Dermis blood vessel endothelial cell (primary cell): ENCODE data around the gene GPR25. TPM values are rescaled to one million over a fixed set of nuclear protein-coding genes. Genes with fewer than 3 reads are reported as not detected.
A peak's percentile ranks its signal among the peaks of the same experiment; 100 is the strongest.

Experiments used
- DNase-seq: peaks from one replicate; pipeline ENCODE4 v3.0.0; 2010
- total RNA-seq: library from RNA; depleted of rRNA; stranded (reverse); fragments of >200 nt; gene quantifications from 2 replicates; pipeline ENCODE4 v1.2.3, GENCODE V29; 2014

Gene GPR25, protein sequence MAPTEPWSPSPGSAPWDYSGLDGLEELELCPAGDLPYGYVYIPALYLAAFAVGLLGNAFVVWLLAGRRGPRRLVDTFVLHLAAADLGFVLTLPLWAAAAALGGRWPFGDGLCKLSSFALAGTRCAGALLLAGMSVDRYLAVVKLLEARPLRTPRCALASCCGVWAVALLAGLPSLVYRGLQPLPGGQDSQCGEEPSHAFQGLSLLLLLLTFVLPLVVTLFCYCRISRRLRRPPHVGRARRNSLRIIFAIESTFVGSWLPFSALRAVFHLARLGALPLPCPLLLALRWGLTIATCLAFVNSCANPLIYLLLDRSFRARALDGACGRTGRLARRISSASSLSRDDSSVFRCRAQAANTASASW
- not detected in 2 replicates for total RNA-seq

DNA sequence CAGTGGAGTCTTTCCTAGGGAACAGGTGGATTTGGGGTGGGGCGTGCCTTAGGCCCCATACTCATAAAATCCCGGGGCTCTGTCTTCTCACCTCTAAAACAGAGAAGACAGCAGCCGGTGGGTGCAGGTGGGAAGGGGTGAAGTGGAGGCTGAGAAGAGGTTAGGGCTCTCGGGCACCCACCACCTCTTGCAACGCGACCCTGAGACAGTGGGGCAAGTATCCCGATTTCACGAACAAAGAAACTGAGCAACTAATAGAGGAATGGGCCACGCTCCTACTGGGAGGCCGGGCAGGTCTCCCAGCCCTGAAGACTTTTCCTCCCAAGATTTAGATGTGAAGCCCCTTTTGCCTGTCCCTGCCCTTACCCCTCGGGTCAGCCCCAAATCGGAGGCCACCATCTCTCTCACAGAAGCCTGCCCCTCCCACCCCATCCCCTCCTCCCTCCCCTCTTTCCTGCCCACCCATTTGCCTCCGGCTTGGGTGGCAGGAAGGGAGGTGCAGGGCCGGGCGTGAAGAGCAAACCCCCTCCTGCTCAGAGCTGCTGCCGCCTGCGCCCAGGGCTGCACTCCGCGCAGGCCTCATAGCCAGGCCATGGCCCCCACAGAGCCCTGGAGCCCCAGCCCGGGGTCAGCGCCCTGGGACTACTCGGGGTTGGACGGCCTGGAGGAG lies at the start of gene GPR25:
TSS of gene GPR25 (plus strand) at position 536 of the 670 bp plus-strand sequence. CDS start at position 593, 57 bp downstream.
- no peak for DNase-seq

- no peak for DNase-seq
Measured at GRCh38 chr1:200831091-200831490, 41.7 kb upstream of the GPR25 start.

- no peak for DNase-seq
Measured at GRCh38 chr1:200834383-200834782, 38.4 kb upstream of the GPR25 start.

DNA sequence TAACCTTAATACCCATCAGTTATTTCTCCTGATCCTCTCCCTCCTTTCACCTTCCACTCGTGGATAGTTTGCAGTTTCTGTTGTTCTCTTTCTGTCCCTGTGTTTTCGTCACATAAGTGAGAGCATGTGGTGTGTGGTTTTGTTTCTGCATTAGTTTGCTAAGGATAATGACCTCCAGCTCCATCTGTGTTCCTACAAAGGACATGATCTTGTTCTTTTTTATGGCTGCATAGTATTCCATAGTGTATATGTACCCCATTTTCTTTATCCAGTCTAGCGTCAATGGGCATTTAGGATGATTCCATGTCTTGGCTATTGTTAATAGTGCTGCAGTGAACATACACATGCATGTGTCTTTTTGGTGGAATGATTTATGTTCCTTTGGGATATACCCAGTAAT lies 36.6 kb upstream of the GPR25 start:
- DNase-seq = no peak

GRCh38 chr1:200837931-200838571 lies 34.7 kb upstream of the GPR25 start:
- DNase-seq = peak; percentile 55

DNA sequence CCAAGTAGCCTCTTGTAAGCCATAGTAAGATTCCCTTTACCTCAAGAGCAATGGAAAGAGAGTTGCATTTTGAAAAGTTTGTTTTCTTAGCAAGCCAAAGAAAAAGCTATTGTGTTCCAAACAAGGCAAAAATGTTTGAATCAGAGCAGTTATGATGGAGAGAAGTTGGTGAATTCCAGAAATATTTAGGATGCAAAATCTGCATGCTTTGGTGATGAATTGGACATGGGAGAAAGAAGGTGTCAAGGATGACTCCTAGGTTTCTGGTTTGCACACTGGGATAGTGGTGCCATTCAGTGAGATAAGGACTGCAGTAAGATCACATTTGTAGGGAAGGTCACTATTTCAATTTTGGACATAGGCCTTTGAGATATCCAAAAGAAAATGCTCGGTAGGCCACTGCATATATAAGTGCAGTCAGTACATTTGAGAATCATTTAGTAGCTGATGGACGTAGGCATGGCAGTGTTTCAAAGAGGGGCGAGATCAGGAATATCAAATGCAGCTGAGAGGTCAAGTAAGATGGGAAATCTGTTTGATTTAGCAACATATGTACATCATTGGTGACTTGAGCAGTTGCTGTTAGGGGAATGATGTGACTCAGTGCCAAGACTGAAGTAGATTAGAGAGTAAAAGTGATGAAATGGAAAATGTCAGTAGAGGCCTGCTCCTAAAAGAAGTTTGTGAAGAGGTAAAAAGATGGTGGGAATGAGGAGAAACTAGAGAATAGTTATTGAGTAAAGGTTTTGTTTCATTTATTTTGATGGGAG lies 33.9 kb upstream of the GPR25 start:
- DNase-seq = no peak

GRCh38 chr1:200845360-200845759 lies 27.4 kb upstream of the GPR25 start:
- no peak for DNase-seq

DNA sequence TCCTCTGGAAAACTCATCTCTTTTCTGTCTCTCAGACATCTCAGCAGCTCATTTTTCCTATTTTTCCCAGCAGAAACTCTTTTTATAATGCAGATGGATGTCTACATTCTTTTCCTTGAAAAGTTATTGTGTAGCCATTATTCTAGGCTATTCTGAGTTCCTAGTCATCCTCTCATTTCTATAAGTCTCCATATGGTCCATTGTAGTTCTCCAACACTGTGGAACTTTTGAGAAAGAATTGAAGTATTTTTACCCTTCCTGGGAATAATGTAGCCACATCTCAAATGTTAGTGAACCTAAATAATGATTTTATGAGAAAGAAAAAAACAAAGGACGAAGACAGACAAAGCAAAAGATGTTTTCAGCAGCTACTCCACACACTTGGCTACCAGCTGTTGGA lies 26.4 kb upstream of the GPR25 start:
- DNase-seq = no peak

- no peak for DNase-seq
Measured at GRCh38 chr1:200849430-200849829, 23.4 kb upstream of the GPR25 start.

GRCh38 chr1:200850554-200850953 lies 22.2 kb upstream of the GPR25 start:
- no peak for DNase-seq

DNA sequence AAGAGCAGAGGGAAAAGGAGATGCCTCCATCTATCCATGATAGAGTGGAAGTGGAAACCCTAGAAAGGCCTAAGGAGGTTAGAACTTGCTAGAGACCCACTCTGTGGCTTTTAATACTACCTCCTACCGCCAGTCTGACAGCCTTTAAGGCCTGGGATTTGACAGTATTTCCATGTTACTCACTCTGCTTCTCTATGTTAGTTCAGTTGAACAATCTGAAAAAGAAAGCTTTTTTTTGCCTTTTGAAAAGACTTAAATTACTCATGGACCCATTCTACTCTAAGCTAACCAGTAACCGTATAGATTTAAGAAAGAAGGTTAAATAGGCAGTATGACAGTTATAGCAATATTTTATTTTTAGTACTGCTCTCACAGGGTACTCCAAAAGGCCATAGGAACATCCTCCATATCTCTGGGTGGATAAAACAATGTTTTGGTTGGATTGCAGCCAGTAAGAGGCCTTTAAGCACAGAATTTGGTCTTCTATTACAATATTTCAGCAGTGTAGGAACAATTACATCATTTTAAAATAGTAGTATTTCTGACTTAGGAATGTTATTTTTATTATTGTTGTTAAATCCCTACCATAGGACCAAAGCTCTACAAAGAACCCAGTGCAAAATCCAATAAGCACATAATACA lies 15.9 kb upstream of the GPR25 start:
- peak; percentile 37 for DNase-seq

DNA sequence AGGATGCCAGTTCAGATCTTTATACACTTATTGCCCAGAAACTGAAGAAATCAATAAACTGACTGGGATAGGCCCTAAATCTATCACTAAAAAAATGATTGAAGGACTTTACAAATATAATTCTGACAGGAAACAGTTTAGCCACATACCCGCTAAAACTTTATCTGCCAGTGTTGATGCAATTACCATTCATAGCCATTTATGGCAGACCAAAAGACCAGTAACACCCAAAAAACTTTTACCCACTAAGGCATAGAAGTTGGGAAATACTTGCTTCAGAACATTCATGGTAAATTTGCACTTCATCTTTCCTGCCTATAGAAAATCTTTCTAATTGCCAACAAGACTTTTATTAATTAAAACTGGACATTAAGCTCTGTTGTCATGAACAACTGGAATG lies 15.0 kb upstream of the GPR25 start:
- no peak for DNase-seq

- DNase-seq = no peak
Measured at GRCh38 chr1:200861937-200862647, 10.7 kb upstream of the GPR25 start.

- no peak for DNase-seq
Measured at GRCh38 chr1:200862713-200863415, 9.9 kb upstream of the GPR25 start.

DNA sequence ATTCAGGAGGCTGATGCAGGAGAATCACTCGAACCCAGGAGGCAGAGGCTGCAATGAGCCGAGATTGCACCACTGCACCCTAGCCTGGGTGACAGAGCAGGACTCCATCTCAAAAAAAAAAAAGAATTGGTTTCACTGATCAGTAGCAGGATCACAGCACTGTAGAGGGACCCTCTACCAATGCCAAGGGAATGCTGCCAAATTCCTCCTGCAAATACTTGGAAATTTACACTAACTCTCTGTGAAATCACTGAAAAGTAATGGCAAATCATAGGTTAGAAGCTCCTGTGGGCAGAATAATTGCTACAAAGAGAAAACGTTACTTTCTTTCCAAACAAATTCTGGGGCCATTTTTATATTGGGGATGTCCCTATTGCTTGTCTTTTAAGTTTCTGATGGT lies 6.7 kb upstream of the GPR25 start:
- DNase-seq = no peak

DNA sequence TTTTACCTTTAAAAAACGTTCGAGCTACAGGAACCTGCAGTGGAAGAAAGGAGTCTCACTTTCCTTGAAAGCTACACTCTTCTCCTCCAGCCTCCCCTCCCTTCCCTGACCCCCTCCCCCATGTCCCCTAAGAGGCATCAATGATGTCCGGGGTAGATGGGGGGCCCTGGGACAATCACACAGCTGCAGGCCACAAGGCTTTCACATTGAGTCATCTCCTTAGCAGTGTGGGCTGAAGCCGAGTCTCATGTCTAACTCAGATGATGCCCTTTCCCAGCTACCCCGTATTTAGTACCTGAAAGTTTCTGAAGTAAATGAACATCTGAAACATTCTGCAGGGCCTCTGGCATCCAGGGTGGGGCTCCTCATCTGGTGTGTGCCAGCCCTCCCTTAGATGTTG lies 6.3 kb upstream of the GPR25 start:
- no peak for DNase-seq

- DNase-seq = no peak
Measured at GRCh38 chr1:200867018-200867811, 5.6 kb upstream of the GPR25 start.

DNA sequence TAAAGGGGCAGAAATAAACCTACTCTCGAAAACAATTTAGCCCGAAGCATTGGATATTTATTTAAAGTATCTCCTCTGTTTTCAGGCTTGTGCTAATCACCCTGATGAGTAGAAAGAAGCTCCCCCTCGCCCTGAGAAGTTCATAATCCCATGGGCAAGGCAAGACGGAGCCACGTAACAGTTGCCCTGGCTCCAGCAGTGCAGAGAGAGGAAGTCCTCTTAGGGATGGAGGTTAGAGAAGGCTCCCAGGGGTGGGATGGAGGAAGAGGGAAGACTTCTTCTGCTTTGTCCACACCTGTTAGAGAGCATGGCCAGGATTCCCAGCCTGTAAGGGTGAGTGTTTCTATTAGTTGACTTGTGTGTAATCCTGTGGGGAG lies 3.4 kb upstream of the GPR25 start:
- no peak for DNase-seq

DNA sequence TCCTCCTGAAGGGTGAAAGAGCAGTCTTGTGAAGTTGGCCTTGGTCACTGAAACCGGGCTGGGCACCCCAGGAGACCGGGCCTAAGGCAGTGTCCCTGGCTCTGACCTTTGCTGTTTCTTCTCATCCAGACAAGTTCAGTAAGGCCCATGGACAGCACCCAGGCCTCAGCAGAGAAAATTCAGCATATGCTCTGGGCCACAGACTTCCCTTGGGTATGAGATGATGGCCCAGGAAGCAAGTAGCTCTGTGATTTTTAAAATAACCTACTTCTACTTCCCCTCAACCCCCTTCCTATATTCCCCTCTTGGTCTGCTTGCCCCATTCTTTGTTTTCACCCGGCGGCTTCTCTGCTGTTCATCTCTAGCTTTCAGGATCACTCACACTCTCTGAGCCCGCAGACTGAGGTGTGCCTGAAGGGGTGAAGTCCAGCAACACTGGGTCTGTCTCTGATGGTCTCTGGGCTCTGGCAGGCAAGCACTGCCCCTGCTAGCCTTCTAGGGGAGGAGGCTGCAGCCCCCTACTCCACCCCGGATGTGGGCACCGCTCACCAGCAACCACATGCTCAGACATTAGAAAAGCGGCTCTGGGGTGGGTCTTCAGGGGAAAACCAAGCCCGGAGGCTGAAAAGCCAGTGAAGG lies 2.9 kb upstream of the GPR25 start:
- no peak for DNase-seq
